ENCODE data around the gene OR1D2. TPM values are rescaled to one million over a fixed set of nuclear protein-coding genes. Genes with fewer than 3 reads are reported as not detected.
"Not testable (repeated sequence)": the region's sequence is repeated elsewhere in the genome, so short reads cannot be mapped to it uniquely, and the experiment has no call there.

Gene OR1D2, protein sequence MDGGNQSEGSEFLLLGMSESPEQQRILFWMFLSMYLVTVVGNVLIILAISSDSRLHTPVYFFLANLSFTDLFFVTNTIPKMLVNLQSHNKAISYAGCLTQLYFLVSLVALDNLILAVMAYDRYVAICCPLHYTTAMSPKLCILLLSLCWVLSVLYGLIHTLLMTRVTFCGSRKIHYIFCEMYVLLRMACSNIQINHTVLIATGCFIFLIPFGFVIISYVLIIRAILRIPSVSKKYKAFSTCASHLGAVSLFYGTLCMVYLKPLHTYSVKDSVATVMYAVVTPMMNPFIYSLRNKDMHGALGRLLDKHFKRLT
- total RNA-seq: not detected in 2 replicates

DNA sequence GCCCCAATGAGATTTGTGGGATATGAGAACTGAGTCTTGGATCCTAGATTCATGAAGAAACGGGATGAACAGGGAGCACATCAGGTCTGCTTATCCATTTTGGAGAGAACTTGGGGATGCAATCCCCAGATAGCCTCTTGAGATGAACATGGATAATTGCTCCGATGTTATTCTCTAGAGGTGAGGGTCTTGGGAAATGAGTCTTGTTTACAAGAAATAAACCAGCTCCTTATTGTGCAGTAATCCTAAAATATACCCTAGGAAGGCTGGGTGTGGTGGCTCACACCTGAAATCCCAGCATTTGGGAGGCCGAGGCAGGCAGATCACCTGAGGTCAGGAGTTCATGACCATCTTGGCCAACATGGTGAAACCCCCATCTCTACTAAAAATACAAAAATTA lies at the start of gene OR1D2:
Gene OR1D2, minus strand, starts transcription at position 101 of the 400 bp plus-strand sequence. CDS start 11,426 bp downstream, outside the sequence.
- no peak within 1 kb of the TSS for H3K4me3 ChIP-seq (ENCODE audit: low read depth, low read length)
- no peak for DNase-seq (ENCODE audit: low read depth)
- TF ChIP-seq, protein P1, sequence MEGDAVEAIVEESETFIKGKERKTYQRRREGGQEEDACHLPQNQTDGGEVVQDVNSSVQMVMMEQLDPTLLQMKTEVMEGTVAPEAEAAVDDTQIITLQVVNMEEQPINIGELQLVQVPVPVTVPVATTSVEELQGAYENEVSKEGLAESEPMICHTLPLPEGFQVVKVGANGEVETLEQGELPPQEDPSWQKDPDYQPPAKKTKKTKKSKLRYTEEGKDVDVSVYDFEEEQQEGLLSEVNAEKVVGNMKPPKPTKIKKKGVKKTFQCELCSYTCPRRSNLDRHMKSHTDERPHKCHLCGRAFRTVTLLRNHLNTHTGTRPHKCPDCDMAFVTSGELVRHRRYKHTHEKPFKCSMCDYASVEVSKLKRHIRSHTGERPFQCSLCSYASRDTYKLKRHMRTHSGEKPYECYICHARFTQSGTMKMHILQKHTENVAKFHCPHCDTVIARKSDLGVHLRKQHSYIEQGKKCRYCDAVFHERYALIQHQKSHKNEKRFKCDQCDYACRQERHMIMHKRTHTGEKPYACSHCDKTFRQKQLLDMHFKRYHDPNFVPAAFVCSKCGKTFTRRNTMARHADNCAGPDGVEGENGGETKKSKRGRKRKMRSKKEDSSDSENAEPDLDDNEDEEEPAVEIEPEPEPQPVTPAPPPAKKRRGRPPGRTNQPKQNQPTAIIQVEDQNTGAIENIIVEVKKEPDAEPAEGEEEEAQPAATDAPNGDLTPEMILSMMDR (IDR thresholded peaks at IDR 0.05; ENCODE audit: insufficient read depth, low read depth, low read length): no peak

DNA sequence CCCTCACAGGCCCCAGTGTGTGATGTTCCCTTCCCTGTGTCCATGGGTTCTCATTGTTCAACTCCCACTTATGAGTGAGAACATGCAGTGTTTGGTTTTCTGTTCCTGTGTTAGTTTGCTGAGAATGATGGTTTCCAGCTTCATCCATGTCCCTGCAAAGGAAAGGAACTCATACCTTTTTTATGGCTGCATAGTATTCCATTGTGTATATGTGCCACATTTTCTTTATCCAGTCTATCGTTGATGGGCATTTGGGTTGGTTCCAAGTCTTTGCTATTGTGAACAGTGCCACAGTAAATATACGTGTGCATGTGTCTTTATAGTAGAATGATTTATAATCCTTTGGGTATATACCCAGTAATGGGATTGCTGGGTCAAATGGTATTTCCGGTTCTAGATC lies 33.3 kb upstream of the OR1D2 start:
- not testable (repeated sequence) for H3K4me3 ChIP-seq (ENCODE audit: low read depth, low read length); DNase-seq (ENCODE audit: low read depth)

DNA sequence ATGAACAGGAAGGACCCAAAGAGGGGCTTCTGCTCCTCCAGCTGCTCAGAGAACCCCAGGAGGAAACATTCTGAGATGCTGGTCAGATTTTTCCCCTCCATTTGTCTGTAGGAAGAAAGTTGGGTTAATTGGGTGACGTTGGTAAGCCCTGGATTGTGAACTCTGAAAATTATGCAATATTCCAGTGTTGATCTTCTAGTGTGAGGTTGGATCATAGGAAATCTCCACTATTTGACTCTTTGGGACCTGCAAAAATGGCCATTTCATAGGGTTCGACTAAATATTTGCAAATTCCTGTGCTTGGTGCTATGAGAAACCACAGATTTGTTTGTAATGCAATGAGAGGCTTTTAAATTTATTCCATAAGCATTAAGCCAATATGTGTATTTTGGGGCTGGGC lies 23.2 kb upstream of the OR1D2 start, which contains the start of gene OR1G1:
Gene OR1G1, minus strand, starts transcription at position 101 of the 400 bp plus-strand sequence. Its CDS starts 0 bp downstream, at position 101.
- TF ChIP-seq, protein P1 (IDR thresholded peaks at IDR 0.05; ENCODE audit: insufficient read depth, low read depth, low read length): no peak
- DNase-seq (ENCODE audit: low read depth): no peak
- H3K4me3 ChIP-seq (ENCODE audit: low read depth, low read length): no peak within 1 kb of the TSS

DNA sequence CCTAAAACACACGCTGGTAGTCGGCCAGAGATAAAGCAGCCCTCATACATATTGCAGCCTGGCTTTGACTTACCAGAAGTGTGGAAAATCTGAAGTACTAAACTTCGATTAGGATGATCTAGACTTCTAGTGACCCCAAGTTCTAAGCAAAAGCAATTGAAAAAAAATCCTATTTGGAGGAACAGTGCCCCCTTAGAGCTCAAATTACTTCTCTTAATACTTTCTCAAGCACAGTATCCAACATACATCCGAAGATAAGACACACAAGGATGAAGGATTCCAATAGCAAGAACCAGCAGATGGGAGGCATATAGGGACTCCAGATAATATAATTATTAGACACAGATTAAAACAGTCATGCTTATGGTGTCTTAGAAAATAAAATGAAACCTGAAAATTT lies 30.4 kb downstream of the OR1D2 start:
- not testable (repeated sequence) for H3K4me3 ChIP-seq (ENCODE audit: low read depth, low read length); DNase-seq (ENCODE audit: low read depth)

DNA sequence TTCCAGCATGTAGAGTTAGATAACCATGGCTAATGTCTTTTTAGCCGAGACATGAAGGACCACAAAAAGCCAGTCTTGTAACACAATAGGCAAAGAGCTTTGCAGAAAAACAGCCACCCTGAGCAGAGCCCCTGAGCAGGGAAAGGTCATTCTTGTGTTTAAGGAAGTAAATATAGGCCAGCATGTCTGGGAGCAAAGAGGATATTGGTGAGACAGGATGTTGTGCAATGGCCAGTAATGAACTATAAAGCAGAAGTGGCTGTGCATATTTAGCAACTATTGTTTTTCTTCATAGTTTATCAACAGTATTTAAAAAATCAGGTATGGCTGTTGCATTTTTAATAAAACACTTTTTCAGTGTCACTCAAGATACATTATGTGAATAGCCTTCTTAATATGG lies 39.0 kb downstream of the OR1D2 start:
- not testable (repeated sequence) for H3K4me3 ChIP-seq (ENCODE audit: low read depth, low read length)
- peak; percentile 41 for DNase-seq (ENCODE audit: low read depth)

DNA sequence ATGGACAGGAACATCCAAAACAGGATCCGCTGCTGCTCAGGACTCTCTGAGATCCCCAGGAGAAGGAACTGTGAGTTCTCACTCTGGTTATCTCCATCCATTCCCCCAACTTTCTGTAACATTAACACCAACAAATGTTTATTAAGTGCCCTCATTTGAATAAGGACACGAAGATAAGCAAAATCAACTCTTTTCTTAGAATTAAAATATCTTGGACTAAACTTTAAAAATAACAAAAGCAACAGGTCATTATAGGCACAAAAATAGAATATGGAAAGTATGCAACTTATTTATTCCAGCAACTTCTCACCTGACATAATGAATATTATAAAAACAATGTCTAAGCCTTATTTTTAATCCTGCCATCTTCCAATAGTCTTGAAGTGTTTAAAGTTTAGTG lies 40.7 kb downstream of the OR1D2 start, which contains the start of gene OR1D5:
Gene OR1D5, minus strand, starts transcription at position 101 of the 400 bp plus-strand sequence. Its CDS starts 0 bp downstream, at position 101.
- not testable (repeated sequence) for DNase-seq (ENCODE audit: low read depth)

DNA sequence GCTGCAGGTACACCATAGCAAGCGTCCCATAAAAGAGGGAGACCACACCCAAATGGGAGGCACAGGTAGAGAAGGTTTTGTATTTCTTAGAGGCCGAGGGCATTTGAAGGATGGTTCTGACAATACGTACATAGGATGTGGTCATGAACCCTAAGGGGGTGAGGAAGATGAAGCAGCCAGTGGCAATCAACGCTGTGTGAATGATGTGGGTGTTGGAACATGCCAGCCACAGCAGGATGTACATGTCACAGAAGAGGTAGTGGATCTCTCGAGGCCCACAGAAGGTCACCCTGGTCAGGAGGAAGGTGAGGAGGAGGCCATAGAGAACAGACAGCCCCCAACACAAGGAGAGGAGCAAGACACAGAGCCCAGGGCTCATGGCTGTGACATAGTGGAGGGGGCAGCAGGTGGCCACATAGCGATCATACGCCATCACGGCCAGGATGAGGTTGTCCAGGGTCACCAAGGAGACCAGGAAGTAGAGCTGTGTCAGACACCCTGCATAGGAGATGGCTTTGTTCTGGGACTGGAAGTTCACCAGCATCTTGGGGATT lies 41.3 kb downstream of the OR1D2 start:
- not testable (repeated sequence) for DNase-seq (ENCODE audit: low read depth); H3K4me3 ChIP-seq (ENCODE audit: low read depth, low read length)

More for the DNA sequence above, 40.7 kb downstream of the OR1D2 start, which contains the start of gene OR1D5:
- H3K4me3 ChIP-seq (ENCODE audit: low read depth, low read length): not testable (repeated sequence)

DNA sequence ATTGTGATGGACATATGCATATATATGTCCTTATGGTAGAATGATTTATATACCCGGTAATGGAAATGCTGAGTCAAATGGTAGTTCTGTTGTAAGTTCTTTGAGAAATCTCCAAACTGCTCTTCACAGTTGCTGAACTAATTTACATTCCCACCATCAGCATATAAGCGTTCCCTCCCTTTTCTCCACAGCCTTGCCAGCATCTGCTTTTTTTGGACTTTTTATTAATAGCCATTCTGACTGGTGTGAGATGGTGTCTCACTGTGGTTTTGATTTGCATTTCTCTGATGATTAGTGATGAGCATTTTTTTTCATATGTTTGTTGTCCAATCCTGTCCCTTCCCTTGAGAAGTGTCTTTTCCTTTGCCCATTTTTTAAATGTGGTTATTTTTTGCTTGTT lies 49.4 kb downstream of the OR1D2 start:
- DNase-seq (ENCODE audit: low read depth); H3K4me3 ChIP-seq (ENCODE audit: low read depth, low read length): not testable (repeated sequence)

DNA sequence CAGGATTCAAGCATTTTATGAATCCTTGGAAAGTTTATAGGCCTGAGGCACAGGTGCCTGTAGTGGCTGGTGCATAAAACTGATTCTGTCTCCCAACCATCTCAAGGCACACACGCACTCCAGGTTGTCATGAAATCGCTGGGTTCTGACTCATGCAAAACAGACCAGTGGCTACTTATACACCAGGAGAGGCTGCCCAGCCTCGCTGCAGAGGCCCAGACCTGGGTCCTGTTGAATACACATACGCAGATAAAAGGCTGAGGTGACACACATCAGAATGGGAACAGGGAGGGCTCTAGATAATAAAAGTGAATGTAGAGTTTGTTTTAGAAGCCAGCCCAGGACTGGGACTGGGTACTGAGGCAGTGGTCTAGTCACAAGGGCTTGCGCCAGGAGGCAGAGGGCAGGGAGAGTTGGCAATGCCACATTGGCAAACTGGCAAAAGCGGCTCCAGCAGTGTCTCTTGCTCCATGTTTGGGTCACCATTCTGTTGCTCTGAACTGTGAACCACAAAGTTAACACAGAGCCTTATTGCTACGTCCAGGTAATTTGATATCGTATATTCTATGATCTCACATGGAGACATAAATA lies 54.4 kb downstream of the OR1D2 start:
- TF ChIP-seq, protein P1 (IDR thresholded peaks at IDR 0.05; ENCODE audit: insufficient read depth, low read depth, low read length): no peak
- H3K4me3 ChIP-seq (ENCODE audit: low read depth, low read length): no peak overlapping the region
- DNase-seq (ENCODE audit: low read depth): no peak

All from fibroblast of villous mesenchyme (primary cell).